HG03469 (cell line): ENCODE results near the gene KAZALD1.

Experiments used
- ATAC-seq: cut with Tn5 transposase; IDR thresholded peaks from one replicate; pipeline ENCODE4 v1.9.1; 2021; ENCODE audit warnings: mild to moderate bottlenecking, moderate library complexity, moderate number of reproducible peaks; ENCODE audit not compliant: unreplicated experiment

The KAZALD1 gene

DNA sequence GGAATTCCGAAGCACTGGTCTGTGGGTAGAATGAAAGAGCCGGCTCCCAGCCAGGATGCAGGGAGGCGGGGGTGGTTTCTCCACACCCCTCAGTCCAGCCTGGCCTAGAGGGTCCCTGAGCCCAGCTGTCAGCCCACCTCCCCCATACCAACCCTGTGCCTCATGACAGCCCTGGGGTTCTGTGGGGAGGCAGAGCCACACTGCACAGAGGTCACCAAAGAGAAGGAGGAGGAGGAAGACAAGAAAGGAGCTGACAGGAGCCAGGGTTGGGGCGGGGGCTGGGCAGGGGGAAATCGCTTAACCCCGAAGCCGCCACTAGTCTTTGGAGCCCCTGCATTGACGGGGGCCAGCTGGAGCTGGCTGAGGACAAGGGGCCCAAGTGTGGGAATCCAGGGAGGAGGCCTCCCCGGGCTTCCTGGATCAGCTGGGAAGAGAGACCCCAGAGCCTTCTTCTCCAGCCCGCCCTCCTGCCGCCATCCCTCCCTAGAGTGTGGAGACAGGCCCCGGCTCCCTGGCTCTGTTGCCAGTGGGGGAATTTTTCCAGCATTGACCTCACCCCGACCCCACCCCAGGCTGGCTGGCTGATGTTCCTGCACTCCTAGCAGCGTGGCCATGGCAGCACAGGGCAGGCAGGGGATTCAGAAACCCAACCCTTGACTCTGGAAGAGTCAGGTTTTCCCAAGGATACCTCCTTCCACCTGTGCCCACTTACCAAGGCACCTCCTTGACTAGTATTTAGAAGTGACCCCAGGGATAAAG is 32.5 kb downstream of the KAZALD1 start:
- no peak for ATAC-seq

- ATAC-seq = no peak
These were observed 33.2 kb downstream of the KAZALD1 start for GRCh38 chr10:101095004-101095403.

DNA sequence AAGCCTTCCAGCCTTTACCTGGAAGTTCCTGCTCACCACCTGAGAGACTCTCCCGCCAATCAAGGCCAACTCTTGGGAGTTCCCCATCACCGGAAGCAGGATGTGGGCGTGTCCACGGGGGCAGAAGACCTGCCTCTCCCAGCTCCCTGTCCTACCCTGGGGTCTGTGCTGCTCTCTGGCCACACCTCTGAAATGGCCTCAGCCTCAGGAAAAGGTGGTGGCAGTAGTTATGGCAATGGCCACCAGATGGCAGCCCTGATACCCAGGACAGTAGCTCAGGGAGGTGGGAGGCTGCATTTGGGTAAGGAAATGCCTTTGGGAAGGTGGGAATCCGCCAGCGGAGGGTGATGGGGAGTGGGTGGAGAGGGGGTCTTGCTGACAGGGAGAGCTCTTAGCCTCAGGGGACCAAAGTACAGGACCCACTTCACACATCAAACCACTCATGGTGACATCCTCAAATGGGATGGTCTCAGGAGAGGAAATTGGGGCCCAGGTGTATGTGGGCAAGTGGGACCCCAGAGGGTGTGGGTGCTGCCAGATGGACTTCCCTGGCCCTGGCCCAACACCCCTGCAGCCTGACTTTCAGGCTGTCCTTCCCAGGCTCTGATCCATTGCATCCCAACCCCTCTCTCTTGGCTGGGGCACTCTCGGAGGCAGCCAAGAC is 33.9 kb downstream of the KAZALD1 start:
- no peak for ATAC-seq

DNA sequence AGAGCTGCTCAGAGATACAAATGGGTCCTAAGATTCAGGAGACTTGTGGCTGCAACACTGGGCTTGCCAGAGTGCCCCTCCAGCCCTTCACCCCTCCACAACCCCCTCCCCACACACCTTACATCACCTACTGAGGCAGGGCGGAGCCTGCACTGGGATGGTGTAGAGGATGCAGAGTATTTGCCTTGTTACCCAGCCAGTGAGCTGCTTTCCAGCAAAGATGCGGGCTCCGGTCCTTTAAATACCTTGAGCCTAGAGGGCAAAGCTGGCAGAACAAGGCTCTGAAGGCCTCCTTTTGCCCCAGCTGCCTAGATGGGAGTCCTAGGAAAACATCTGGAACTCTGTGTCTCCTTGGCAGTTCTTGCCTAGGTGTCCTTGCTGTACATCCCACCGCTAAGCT is 34.6 kb downstream of the KAZALD1 start:
- no peak for ATAC-seq

DNA sequence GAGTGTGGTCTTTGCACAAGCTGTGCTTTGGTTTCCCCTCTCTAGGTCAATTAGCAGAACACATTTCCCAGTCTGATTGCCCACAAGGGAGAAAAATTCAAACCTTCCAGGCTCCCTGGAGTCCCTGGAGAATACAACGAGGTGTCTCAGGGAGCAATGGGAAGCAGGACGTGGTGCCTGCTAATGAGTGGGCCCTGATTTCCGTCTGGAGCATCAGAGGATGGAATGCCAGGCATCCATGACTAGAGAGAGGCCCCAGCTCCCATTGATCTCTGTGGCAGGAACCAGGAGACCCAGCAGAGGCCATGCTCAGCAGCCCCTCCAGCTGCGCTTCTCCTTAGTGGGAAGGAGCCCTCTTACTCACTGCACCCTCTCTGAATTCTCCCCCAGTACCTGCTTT is 36.1 kb downstream of the KAZALD1 start:
- no peak for ATAC-seq

- no peak for ATAC-seq
These were observed 38.1 kb downstream of the KAZALD1 start for GRCh38 chr10:101099901-101100300.

- ATAC-seq = no peak
These were observed 39.6 kb downstream of the KAZALD1 start for GRCh38 chr10:101101372-101101881.

DNA sequence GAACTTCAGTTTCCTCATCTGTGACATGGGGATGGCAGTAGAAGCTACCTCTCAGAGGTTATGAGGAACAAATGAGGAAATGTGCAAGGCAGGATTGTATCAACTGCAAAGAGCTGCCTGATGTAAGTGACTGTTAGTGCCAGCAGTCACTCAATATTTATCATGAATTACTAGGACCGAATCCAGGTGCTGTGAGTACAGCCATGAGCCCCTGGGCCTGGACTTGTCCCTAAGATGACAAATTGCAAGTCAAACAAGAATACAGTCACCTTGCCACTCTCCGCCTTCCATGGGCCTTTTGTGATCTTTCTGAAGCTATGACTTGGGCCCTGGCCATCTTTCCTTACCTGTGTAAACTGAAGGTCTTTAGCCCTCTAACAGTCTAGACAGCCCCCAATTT is 41.6 kb downstream of the KAZALD1 start:
- no peak for ATAC-seq

- no peak for ATAC-seq
These were observed 44.6 kb downstream of the KAZALD1 start for GRCh38 chr10:101106351-101106750.

DNA sequence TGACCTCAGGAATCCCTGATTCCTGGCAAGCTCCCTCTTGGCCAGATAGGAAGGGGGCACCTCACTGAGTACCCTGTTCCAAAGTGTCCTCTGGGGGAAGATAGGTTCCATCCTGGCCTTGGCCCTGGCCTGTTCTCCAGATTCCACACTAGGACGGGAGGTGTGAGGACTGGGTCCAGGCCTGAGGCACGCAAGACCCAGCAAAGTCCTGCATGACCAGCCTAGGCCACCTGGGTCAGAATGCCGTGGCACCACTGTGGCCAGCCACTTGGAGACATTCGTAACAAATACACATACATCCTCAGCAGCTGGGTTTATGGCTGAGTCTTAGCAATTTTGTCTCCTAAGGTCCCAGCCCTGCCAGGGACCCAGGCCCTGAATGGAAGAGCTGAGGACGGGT is 46.0 kb downstream of the KAZALD1 start:
- ATAC-seq = no peak

DNA sequence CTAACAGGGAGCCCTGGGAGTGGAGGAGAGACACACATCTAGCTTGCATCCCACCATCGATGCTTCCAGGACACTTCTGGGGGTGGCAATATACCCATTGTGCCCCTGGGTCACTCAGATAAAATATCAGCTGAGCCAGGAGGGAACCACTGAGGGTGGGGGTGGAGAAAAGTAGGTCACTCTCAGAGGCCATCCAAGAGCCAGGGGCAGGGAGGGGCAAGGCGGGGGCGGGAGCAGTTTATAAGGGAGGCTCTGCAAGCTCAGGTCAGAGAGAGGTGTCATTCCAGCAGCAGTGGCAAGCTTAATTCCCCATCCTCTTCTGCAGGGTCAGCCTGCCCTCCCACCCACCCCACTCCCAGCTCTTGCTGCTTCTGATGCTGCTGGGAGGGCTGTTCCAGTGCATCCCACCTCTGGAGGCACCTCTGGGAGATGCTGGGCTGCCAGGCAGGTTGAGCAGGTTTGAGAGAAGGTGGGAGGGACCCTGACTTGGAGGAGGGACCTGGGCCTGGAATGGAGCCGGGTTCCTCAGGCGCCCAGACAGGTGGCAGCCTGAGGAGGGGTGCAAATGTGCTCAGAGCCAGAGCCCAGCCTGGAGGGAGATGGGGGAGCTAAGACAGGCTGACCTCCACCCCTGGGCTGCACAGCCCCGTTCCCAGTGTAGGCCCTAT is 49.2 kb downstream of the KAZALD1 start:
- no peak for ATAC-seq

- ATAC-seq = no peak
These were observed 49.8 kb downstream of the KAZALD1 start for GRCh38 chr10:101111547-101111946.

DNA sequence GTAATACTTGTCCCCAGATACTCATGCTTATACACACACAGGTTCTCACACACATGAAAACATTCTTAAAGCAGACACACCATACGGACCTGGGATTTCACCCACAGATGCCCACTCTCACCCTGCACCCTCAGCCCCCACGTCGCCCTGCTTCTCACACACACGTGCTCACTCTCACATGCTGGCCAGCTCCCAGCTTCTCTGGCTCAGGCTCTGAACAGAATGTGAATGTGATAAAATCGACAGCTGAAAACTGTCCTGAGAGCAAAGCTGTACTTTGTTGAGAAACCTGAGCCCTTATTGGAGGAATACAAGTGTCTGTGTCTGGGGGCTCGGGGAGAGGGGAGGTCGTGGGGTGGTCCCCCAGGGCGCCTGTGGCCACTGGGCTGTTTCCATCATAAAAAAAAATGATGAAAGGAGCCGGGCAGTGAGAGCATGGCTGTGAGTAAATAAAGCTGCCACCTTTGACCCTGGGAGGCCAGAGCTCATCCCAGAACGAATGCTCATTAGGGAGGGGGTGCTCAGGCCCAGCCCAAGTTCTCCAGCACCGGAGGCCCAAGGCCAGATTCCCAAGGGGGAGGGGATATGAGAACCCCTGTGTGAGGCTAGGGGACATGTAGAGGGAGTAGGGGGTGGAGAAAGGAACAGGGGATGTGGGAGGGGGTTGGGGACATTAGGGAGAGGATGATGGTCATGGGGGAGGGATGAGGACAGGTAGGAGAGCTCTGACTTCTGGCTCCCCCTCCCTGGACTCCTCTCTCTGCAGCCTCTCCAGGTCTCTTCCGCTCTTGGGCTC is 51.2 kb downstream of the KAZALD1 start:
- ATAC-seq = no peak

DNA sequence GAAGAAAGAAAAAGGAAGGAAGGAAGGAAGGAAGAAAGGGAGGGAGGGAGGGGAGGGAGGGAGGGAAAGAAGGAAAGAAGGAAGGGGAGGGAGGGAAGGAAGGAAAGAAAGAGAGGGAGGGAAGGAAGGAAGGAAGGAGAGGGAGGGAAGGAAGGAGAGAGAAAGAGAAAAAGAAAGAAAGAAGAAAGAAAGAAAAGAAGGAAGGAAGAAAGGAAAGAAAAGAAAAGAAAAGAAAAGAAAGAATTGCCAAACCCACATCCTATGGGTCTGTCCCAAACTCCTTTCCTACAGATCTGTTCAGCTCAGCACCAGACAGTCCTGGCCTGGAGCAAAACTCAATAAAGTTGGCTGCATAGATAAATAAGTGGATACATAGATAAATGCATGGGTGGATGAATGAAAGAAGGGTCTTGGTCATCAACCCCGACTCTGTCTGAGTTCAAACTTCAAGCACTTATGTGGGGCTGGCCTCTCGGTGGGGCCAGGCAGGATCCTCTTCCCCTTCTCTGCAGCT is 52.2 kb downstream of the KAZALD1 start:
- no peak for ATAC-seq

DNA sequence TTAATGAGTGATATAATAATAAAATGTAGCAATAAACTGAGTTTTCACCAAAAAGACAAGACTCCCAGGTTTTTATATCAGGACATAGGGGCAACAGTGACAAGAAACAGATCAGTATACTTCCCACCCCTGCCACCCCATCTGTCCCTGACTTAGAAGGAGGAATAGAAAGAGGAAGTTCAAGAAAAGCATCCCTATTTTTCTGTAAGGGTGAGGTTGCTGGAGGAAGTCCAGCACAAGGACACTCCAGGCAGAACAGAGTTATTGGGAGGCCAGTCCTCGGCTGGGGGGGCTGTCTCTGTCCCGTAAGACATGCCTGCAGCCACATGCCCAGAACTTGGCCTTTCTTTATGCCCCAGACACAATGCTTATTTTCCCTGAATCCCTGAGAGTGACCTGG is 52.9 kb downstream of the KAZALD1 start:
- no peak for ATAC-seq
